ENCODE data around the gene RRP36. TPM values are rescaled to one million over a fixed set of nuclear protein-coding genes. Genes with fewer than 3 reads are reported as not detected.
"Not testable (repeated sequence)": the region's sequence is repeated elsewhere in the genome, so short reads cannot be mapped to it uniquely, and the experiment has no call there.

Gene RRP36
- total RNA-seq, 1 donor from 2014 or later = 35.3 TPM

DNA sequence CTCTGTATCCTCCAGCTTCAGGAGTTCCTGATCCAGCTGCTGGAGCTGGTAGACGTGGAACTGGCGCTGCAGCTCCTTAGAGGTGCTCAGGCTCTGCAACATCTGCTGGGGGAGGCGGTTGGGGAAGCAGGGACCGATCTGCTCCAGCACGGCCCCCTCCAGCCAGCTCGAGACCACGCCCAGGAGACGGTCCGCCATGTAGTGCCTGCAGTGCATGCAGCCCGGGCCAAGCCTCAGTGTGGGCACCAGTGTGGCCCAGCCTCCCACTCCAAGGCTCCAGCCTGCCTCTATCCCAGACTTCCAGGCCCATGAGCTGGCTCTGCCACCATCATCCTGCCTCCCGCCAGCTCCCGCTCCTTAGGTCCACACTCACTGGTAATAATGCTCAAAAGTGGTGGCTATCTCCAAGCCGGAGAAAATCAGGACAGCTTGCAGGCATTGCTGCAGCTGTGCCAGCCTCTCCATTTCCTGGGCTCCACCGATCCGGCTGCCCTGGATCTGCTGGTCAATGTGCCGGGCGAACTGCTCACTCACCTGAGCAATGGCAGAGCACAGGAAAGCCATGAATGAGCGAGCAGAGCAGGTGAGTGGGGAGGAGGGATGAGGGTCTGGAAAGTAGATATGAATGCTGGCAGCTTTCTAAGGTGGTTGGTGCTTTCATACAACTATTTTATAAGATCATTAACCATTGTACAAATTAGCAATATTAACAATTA lies 19.3 kb downstream of the RRP36 start:
- TF ChIP-seq, protein P1, sequence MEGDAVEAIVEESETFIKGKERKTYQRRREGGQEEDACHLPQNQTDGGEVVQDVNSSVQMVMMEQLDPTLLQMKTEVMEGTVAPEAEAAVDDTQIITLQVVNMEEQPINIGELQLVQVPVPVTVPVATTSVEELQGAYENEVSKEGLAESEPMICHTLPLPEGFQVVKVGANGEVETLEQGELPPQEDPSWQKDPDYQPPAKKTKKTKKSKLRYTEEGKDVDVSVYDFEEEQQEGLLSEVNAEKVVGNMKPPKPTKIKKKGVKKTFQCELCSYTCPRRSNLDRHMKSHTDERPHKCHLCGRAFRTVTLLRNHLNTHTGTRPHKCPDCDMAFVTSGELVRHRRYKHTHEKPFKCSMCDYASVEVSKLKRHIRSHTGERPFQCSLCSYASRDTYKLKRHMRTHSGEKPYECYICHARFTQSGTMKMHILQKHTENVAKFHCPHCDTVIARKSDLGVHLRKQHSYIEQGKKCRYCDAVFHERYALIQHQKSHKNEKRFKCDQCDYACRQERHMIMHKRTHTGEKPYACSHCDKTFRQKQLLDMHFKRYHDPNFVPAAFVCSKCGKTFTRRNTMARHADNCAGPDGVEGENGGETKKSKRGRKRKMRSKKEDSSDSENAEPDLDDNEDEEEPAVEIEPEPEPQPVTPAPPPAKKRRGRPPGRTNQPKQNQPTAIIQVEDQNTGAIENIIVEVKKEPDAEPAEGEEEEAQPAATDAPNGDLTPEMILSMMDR (IDR thresholded peaks at IDR 0.05) = no peak
- intact Hi-C loops (cut with DNase I) = no loop called here
- H3K4me1 ChIP-seq = no peaks in the 10 kb centered on the region
- no peak for DNase-seq
- H3K9me3 ChIP-seq = no peaks in the 10 kb centered on the region
- H3K36me3 ChIP-seq = peaks cover 84% of the 10 kb centered on the region
- ATAC-seq = no peak
- no peaks in the 10 kb centered on the region for H3K27me3 ChIP-seq (ENCODE audit: low read depth)
- H3K4me3 ChIP-seq = no peak overlapping the region
- H3K27ac ChIP-seq = no peak overlapping the region

DNA sequence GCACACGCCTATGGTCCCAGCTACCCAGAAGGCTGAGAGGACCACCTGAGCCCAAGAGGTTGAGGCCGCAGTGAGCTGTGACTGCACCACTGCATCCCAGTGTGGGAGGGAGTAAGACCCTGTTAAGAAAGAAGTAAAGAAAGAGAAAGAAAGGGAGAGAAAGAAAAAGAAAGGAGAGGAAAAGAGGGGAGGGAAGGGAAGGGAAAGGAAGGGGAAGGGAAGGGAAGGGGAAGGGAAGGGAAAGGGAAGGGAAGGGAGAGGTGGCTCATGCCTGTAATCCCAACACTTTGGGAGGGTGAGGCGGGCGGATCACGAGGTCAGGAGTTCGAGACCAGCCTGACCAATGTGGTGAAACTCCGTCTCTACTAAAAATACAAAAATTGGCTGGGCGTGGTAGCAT lies 20.1 kb downstream of the RRP36 start:
- H3K27me3 ChIP-seq (ENCODE audit: low read depth); H3K9me3 ChIP-seq; DNase-seq; H3K4me1 ChIP-seq; H3K27ac ChIP-seq; intact Hi-C loops (cut with DNase I); ATAC-seq; H3K4me3 ChIP-seq: not testable (repeated sequence)
- peaks cover 86% of the 10 kb centered on the region for H3K36me3 ChIP-seq

DNA sequence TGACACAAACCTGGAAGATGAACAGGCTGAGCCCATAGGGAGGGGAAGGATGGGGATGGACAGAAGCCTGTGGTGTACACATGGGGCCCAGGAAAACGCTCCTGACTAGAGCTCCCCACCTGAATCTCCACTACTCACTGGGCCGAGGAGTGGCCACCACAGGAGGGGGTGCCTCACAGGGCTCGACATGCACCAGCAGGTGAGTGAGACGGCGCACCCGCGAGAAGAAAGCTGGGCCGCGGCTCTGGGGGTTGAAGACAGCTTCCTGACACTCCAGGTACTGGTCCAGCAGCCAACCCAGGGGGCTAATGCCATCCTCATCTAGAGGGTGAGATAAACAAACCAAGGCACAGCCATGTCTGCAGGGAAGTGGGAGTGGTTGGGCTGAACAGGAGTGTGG lies 21.9 kb downstream of the RRP36 start:
- Histone ChIP-seq H3K27ac (no peak overlapping the region), H3K27me3 (ENCODE audit: low read depth) (no peaks in the 10 kb centered on the region), H3K4me3 (no peak overlapping the region), H3K36me3 (peaks cover 86% of the 10 kb centered on the region), H3K9me3 (no peaks in the 10 kb centered on the region), H3K4me1 (no peaks in the 10 kb centered on the region)
- intact Hi-C loops (cut with DNase I) = no loop called here
- DNase-seq (no peak), ATAC-seq (no peak)
- TF ChIP-seq, protein P1 (IDR thresholded peaks at IDR 0.05) = no peak

DNA sequence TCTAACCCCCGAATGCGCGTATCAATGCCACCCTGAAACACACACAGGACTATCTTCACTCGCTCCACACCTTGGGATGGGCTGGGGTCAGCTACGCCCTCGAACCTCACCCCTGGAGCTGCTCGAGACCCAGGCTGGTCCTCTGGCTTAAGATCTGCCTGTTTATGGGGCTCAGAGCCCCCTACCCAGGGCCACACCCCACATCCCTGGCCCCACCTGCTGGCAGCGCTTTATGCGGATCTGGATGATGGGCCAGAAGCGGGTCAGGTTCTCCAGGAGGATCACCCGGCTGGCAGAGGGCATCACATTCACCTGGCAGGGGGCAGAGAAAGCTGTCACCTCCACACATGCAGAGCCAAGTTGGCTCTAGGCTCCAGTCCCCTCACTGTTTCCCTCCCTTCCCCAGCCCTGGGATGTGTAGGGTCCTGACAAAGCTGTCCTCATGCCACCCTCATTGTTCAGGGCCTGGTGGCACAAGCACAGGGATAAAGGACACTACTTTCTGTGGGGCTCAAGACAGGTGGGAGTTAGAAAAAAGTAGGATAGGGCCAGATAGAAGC lies 24.0 kb downstream of the RRP36 start:
- intact Hi-C loops (cut with DNase I) = no loop called here
- Histone ChIP-seq H3K4me3 (no peak overlapping the region), H3K36me3 (peaks cover 87% of the 10 kb centered on the region), H3K4me1 (no peaks in the 10 kb centered on the region), H3K27ac (no peak overlapping the region), H3K27me3 (ENCODE audit: low read depth) (no peaks in the 10 kb centered on the region), H3K9me3 (no peaks in the 10 kb centered on the region)
- DNase-seq (no peak), ATAC-seq (no peak)
- TF ChIP-seq, protein P1 (IDR thresholded peaks at IDR 0.05) = no peak

DNA sequence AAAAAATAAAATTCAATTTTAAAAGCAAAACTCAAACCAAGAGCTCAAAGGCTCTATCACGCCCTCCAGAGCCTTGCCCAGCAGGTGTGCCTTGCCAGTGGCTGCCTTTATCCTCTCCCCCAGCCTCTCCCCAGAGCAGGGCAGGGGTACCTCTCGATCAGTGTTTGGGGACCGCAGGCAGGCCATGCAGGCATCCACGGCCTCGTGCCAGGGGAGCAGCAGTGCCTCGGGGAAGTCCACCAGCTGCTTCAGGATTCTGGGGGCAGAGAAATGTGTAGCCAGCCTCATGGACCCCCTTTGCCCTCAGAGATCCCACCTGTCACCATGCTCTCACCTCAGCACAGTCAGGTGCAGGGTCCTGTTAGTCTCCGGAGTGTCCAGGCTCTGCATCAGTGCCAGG lies 26.6 kb downstream of the RRP36 start:
- H3K27me3 ChIP-seq (ENCODE audit: low read depth) = no peaks in the 10 kb centered on the region
- intact Hi-C loops (cut with DNase I) = no loop called here
- DNase-seq (no peak), ATAC-seq (no peak)
- H3K4me1 ChIP-seq = peaks cover 11% of the 10 kb centered on the region
- H3K36me3 ChIP-seq = peaks cover 79% of the 10 kb centered on the region
- H3K27ac ChIP-seq = no peak overlapping the region
- H3K4me3 ChIP-seq = no peak overlapping the region
- TF ChIP-seq, protein P1 (IDR thresholded peaks at IDR 0.05) = no peak
- no peaks in the 10 kb centered on the region for H3K9me3 ChIP-seq

DNA sequence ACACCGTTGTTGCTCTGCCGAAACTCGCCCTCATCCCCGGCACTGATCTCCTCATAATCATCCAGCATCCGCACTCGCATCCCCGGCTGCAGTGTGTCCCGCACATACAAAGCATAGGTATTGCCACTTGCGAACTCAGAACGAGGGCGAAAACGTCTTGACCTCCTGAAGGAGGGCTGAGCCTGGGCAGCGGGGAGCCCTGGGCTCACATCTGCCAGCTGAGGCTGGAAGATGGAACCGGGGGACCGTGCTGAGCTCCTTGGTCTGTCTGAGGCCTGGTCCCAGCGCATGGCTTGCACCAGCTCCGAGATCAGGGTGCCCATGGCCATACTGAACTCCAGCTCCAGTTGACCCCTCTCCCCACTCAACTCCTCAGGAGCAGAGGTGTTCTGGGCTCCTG lies 29.6 kb downstream of the RRP36 start:
- no peak overlapping the region for H3K27ac ChIP-seq
- H3K4me1 ChIP-seq = peaks cover 13% of the 10 kb centered on the region
- TF ChIP-seq, protein P1 (IDR thresholded peaks at IDR 0.05) = no peak
- no peak overlapping the region for H3K4me3 ChIP-seq
- DNase-seq (no peak), ATAC-seq (no peak)
- peaks cover 65% of the 10 kb centered on the region for H3K36me3 ChIP-seq
- intact Hi-C loops (cut with DNase I) = no loop called here
- H3K9me3 ChIP-seq = no peaks in the 10 kb centered on the region
- no peaks in the 10 kb centered on the region for H3K27me3 ChIP-seq (ENCODE audit: low read depth)

Measured in lower lobe of right lung (tissue), 2 donors.